ENCODE data around the gene FAM210B. TPM values are rescaled to one million over a fixed set of nuclear protein-coding genes. Genes with fewer than 3 reads are reported as not detected.

The FAM210B gene
- total RNA-seq, 2 donors from 2014 or later, result 66.5 to 159 TPM

DNA sequence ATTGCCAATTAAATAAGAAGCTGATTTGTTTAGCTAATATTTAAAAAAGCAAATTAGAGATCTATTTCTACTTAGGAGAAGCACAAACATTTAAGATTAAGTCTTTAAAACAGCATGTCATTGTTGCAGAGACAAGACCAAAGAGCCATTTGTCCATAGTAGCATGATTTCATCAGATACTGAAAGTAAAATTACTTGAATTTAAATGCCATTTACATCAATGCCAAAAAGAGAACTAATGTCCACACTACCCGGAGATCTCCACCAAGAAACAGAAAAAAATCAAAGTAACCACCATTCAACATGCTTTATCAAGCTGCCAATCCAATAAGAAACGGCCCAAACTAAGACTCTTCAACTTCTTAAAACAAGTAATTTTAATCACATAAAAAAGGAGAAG, 17.6 kb downstream of the FAM210B start:
- intact Hi-C loops (cut with DNase I), result no loop called here
- H3K36me3 ChIP-seq, result no peaks in the 10 kb centered on the region
- no peak overlapping the region for H3K4me3 ChIP-seq
- no peaks in the 10 kb centered on the region for H3K9me3 ChIP-seq
- TF ChIP-seq POLR2AphosphoS5 (IDR thresholded peaks at IDR 0.05), result no peak
- TF ChIP-seq, protein P1, sequence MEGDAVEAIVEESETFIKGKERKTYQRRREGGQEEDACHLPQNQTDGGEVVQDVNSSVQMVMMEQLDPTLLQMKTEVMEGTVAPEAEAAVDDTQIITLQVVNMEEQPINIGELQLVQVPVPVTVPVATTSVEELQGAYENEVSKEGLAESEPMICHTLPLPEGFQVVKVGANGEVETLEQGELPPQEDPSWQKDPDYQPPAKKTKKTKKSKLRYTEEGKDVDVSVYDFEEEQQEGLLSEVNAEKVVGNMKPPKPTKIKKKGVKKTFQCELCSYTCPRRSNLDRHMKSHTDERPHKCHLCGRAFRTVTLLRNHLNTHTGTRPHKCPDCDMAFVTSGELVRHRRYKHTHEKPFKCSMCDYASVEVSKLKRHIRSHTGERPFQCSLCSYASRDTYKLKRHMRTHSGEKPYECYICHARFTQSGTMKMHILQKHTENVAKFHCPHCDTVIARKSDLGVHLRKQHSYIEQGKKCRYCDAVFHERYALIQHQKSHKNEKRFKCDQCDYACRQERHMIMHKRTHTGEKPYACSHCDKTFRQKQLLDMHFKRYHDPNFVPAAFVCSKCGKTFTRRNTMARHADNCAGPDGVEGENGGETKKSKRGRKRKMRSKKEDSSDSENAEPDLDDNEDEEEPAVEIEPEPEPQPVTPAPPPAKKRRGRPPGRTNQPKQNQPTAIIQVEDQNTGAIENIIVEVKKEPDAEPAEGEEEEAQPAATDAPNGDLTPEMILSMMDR (IDR thresholded peaks at IDR 0.05), result no peak
- TF ChIP-seq POLR2A (IDR thresholded peaks at IDR 0.05), result no peak
- no peak overlapping the region for H3K27ac ChIP-seq
- H3K4me1 ChIP-seq (replicated peaks), result no peaks in the 10 kb centered on the region
- no peak for DNase-seq (ENCODE audit: low spot score)
- 86% methylated on average over 2 of the region's 2 CpGs for WGBS
- no peaks in the 10 kb centered on the region for H3K27me3 ChIP-seq (replicated peaks; ENCODE audit: insufficient read depth)

DNA sequence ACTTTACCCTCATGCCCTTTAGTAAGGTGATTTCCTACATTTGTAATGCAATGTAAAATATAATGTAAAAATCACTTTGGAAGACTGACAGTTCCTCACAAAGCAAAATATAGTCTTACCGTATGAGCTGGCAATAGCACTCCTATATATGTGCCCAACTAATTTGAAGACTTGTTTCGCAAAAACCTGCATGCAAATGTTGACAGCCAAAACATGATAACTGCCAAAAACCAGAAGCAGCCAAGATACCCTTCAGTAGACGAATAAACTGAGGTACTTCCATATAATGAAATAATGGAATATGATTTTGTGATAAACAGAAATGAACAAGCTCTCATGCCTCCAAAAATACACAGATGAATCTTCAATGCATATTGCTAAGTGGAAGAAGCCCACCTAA, 19.6 kb downstream of the FAM210B start:
- H3K27ac ChIP-seq, result no peak overlapping the region
- H3K27me3 ChIP-seq (replicated peaks; ENCODE audit: insufficient read depth), result no peaks in the 10 kb centered on the region
- TF ChIP-seq POLR2AphosphoS5 (IDR thresholded peaks at IDR 0.05) (no peak), POLR2A (IDR thresholded peaks at IDR 0.05) (no peak)
- TF ChIP-seq, protein P1 (IDR thresholded peaks at IDR 0.05), result no peak
- no peak overlapping the region for H3K4me3 ChIP-seq
- WGBS, result 94% methylated on average over 3 of the region's 3 CpGs
- H3K9me3 ChIP-seq, result no peaks in the 10 kb centered on the region
- H3K36me3 ChIP-seq, result no peaks in the 10 kb centered on the region
- no peaks in the 10 kb centered on the region for H3K4me1 ChIP-seq (replicated peaks)
- DNase-seq (ENCODE audit: low spot score), result no peak
- intact Hi-C loops (cut with DNase I), result no loop called here

DNA sequence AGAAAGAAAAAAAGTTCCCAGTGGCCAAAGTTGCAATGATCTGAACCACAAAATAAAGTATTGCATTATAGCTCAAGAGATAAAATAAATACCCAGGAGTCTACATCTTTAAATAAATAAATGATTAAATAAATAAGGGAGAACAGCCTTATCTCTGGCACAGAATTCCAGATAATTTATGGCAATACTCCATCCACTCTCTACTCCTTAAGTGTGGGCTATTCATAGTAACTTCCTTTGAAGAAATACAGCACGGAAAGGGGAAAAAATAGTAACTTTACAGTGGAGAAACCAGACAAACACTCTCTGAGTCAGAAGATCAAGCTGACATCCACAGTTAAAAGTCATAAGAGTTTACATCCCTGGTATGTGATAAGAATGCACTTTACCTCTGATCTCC, 21.6 kb downstream of the FAM210B start:
- Histone ChIP-seq H3K27ac (no peak overlapping the region), H3K4me3 (no peak overlapping the region), H3K4me1 (replicated peaks) (no peaks in the 10 kb centered on the region), H3K9me3 (no peaks in the 10 kb centered on the region), H3K36me3 (no peaks in the 10 kb centered on the region), H3K27me3 (replicated peaks; ENCODE audit: insufficient read depth) (no peaks in the 10 kb centered on the region)
- DNase-seq (ENCODE audit: low spot score), result no peak
- 9% methylated on average over 1 of the region's 1 CpG for WGBS
- TF ChIP-seq POLR2AphosphoS5 (IDR thresholded peaks at IDR 0.05), result no peak
- TF ChIP-seq, protein P1 (IDR thresholded peaks at IDR 0.05), result no peak
- intact Hi-C loops (cut with DNase I), result no loop called here

DNA sequence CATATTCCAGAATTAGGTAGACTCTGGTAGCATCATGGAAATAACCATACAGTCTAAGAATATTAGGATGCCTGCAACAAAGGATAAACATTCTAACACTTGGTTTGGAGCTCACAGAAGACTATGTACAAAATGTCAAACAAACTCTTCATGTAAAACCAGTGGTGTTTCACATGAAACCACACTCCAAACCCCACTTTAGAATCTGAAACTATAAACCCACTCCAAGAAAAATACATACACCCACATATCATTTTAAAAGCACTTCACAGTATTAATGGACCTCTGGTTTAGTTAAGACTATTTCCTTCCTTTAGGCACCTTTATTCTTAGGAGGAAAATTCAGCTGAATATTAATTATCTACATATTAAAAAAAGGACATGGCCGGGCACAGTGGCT, 22.7 kb downstream of the FAM210B start:
- Histone ChIP-seq H3K9me3 (no peaks in the 10 kb centered on the region), H3K4me1 (replicated peaks) (no peaks in the 10 kb centered on the region), H3K4me3 (no peak overlapping the region), H3K36me3 (no peaks in the 10 kb centered on the region), H3K27ac (no peak overlapping the region), H3K27me3 (replicated peaks; ENCODE audit: insufficient read depth) (no peaks in the 10 kb centered on the region)
- intact Hi-C loops (cut with DNase I), result no loop called here
- no peak for TF ChIP-seq POLR2A (IDR thresholded peaks at IDR 0.05)
- no peak for TF ChIP-seq POLR2AphosphoS5 (IDR thresholded peaks at IDR 0.05)
- TF ChIP-seq, protein P1 (IDR thresholded peaks at IDR 0.05), result no peak
- 96% methylated on average over 1 of the region's 1 CpG for WGBS
- DNase-seq (ENCODE audit: low spot score), result no peak

DNA sequence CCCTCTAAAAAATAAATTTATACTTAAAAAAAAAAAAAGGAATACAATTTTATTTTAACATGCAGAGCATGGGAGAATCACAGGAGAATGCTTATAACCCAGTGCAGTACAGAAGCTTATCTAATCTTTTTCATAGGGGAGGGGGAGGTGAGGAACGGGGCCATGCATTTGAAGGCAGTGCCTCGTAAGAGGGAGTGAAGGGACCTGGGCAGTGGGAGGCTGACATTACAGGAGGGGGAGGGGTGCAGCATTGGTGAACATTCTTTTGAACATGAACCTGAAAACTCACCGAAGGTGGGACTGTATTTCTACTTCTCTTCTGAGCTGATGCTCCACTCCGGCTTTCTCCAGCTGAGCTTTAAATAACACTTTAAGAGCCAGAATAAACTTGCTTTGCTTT, 23.9 kb downstream of the FAM210B start:
- TF ChIP-seq POLR2A (IDR thresholded peaks at IDR 0.05) (no peak), POLR2AphosphoS5 (IDR thresholded peaks at IDR 0.05) (no peak)
- TF ChIP-seq, protein P1 (IDR thresholded peaks at IDR 0.05), result no peak
- Histone ChIP-seq H3K27me3 (replicated peaks; ENCODE audit: insufficient read depth) (no peaks in the 10 kb centered on the region), H3K9me3 (no peaks in the 10 kb centered on the region), H3K27ac (no peak overlapping the region), H3K4me3 (no peak overlapping the region), H3K4me1 (replicated peaks) (no peaks in the 10 kb centered on the region), H3K36me3 (no peaks in the 10 kb centered on the region)
- no peak for DNase-seq (ENCODE audit: low spot score)
- intact Hi-C loops (cut with DNase I), result no loop called here
- 73% methylated on average over 4 of the region's 4 CpGs for WGBS
